GM21526 (cell line): Measurements from ENCODE around the gene CAND2.

Experiments used
- ATAC-seq: cut with Tn5 transposase; IDR thresholded peaks from one replicate; pipeline ENCODE4 v1.9.1; 2021; ENCODE audit warnings: moderate library complexity; ENCODE audit not compliant: unreplicated experiment, low FRiP score

CAND2 gene

DNA sequence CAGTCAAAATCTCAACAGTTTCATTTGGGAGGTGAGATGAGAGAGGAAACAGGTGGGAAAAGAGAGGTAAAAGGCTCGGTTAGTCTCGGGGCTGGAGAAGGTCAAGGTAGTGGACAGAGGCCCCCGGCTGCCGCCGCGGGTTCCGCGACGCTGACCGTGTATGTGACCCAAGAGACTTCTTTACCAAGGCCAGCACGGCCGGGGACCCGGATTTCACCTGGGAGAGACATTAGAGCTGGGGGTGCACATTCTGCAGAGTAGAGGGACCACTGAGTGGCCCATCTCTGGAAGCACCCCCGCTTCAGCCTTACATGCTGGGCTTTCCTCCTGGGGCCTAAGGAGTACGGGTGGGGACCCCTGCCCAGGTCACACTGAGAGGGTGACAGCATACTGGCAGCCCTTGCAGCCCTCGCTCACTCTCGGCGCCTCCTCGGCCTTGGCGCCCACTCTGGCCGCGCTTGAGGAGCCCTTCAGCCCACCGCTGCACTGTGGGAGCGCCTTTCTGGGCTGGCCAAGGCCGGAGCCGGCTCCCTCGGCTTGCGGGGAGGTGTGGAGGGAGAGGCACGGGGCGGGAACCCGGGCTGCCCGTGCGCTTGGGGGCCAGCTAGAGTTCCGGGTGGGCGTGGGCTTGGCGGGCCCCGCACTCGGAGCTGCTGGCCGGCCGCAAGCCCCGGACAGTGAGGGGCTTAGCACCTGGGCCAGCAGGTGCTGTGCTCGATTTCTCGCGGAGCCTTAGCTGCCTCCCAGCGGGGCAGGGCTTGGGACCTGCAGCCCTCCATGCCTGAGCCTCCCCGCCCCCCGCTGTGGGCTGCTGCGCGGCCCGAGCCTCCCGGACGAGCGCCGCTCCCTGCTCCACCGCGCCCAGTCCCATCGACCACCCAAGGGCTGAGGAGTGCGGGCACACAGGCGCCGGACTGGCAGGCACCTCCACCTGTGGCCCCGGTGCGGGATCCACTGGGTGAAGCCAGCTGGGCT lies 86.1 kb downstream of the CAND2 start:
- no peak for ATAC-seq

DNA sequence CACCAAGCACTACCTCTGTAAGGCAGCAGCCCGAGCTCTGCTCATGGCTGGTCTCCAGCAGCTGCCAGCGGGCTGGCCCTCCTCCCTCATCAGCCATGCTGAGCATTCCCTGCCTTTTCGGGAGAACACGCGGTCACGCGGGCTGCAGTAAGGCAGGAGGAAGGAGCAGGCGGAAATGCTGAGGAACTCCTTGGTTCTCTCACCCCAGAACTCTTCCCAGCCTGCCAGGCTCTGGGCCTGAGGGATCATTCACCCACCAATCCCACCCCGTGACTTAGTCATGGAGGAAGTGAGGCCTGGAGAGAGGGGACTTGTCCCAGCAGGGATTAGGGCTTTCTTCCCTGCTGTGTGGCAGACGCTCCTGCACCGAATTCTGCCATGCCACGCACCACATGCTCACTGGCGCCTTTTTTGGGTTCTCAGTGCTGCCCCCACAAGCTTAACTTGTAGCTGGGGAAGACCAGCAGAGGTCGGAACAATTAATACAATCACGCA lies 87.8 kb downstream of the CAND2 start:
- ATAC-seq, result no peak
